ENCODE measurements around the gene AOX1.

The AOX1 gene

GRCh38 chr2:200716386-200716785 is 130.6 kb downstream of the AOX1 start:
- no peaks in the 10 kb centered on the region for H3K27me3 ChIP-seq (replicated peaks in 2 of 5; ENCODE audit: control insufficient read depth in 4 of 5, insufficient read depth in 5 of 5, low read length in 4 of 5)
- CTCF ChIA-PET = interaction anchor here (1.1 to 3.8 kb wide), 3 partner anchors 17 to 27 kb away, joined by 3 to 16 read pairs (median 6); no protein-coding TSS in a partner anchor
- POLR2A ChIA-PET = no interaction called here
- H3K4me1 ChIP-seq (ENCODE audit: control extremely low read depth in 1 of 4, control insufficient read depth in 4 of 4, insufficient read depth in 4 of 4, low read length in 3 of 4) = peaks cover 0 to 14% (median 10%) of the 10 kb centered on the region in 4 experiments
- no peak overlapping the region for H3K4me3 ChIP-seq (ENCODE audit: control insufficient read depth in 1 of 7, extremely low read depth in 1 of 7, insufficient read depth in 4 of 7, low read depth in 2 of 7, low read length in 6 of 7)
- H3K9me3 ChIP-seq (ENCODE audit: control extremely low read depth in 1 of 5, control insufficient read depth in 4 of 5, insufficient read depth in 2 of 5, low read depth in 1 of 5, low read length in 4 of 5) = peaks cover 0 to 13% (median 3%) of the 10 kb centered on the region in 5 experiments
- no CpG with 5 or more reads among the region's 1 CpG for WGBS (ENCODE audit: insufficient coverage)
- no peak overlapping the region for H3K27ac ChIP-seq (ENCODE audit: insufficient read depth in 1 of 2, low read depth in 1 of 2, low read length in 2 of 2, poor library complexity in 1 of 2, severe bottlenecking in 2 of 2)
- DNase-seq = no peak
- H3K36me3 ChIP-seq (ENCODE audit: control insufficient read depth in 4 of 4, insufficient read depth in 4 of 4, low read length in 3 of 4) = peaks cover 0 to 8% (median 0%) of the 10 kb centered on the region in 4 experiments

Data from common myeloid progenitor, CD34-positive (primary cell).